ENCODE results near the gene CCL13. TPM values are rescaled to one million over a fixed set of nuclear protein-coding genes. Genes with fewer than 3 reads are reported as not detected.

The CCL13 gene
- total RNA-seq, 1 donor from 2014 or later = not detected

- intact Hi-C loops (cut with micrococcal nuclease) = no loop called here
- ChIA-PET POLR2A (no interaction called here), CTCF (no interaction called here)
- ATAC-seq (ENCODE audit: low read depth) = no peak
- no peaks in the 10 kb centered on the region for H3K27me3 Mint-ChIP-seq
- no peak for TF ChIP-seq CTCF (IDR thresholded peaks at IDR 0.05)
- peaks cover 44% of the 10 kb centered on the region for H3K4me1 Mint-ChIP-seq
- no peak overlapping the region for H3K4me3 Mint-ChIP-seq
- no peak for DNase-seq
- no peak overlapping the region for H3K27ac Mint-ChIP-seq
- H3K9me3 Mint-ChIP-seq = no peaks in the 10 kb centered on the region
- no peaks in the 10 kb centered on the region for H3K36me3 Mint-ChIP-seq (ENCODE audit: low read depth)
Observed at GRCh38 chr17:34374457-34374856, 18.2 kb downstream of the CCL13 start.

GRCh38 chr17:34375426-34375997 lies 19.2 kb downstream of the CCL13 start:
- H3K4me1 Mint-ChIP-seq = peaks cover 44% of the 10 kb centered on the region
- H3K27ac Mint-ChIP-seq = no peak overlapping the region
- TF ChIP-seq CTCF (IDR thresholded peaks at IDR 0.05) = no peak
- intact Hi-C loops (cut with micrococcal nuclease) = no loop called here
- DNase-seq (no peak), ATAC-seq (ENCODE audit: low read depth) (no peak)
- H3K27me3 Mint-ChIP-seq = no peaks in the 10 kb centered on the region
- ChIA-PET POLR2A (interaction anchor here (0.7 kb wide), 1 partner anchor 47 kb away, joined by 3 read pairs; no protein-coding TSS in a partner anchor), CTCF (no interaction called here)
- H3K36me3 Mint-ChIP-seq (ENCODE audit: low read depth) = no peaks in the 10 kb centered on the region
- H3K9me3 Mint-ChIP-seq = no peaks in the 10 kb centered on the region
- H3K4me3 Mint-ChIP-seq = no peak overlapping the region

GRCh38 chr17:34377078-34377823 lies 21.0 kb downstream of the CCL13 start:
- H3K9me3 Mint-ChIP-seq = no peaks in the 10 kb centered on the region
- POLR2A ChIA-PET = interaction anchor here (0.7 to 1.3 kb wide), 3 partner anchors 10 to 33 kb away, joined by 3 to 4 read pairs (median 4); no protein-coding TSS in a partner anchor
- CTCF ChIA-PET = interaction anchor here (0.8 to 2.6 kb wide), 4 partner anchors 14 to 177 kb away, joined by 3 to 15 read pairs (median 6); no protein-coding TSS in a partner anchor
- H3K27ac Mint-ChIP-seq = peak overlapping the region; percentile 67
- TF ChIP-seq CTCF (IDR thresholded peaks at IDR 0.05) = no peak
- peaks cover 42% of the 10 kb centered on the region for H3K4me1 Mint-ChIP-seq
- ATAC-seq (ENCODE audit: low read depth) (no peak), DNase-seq (no peak)
- no peaks in the 10 kb centered on the region for H3K27me3 Mint-ChIP-seq
- H3K4me3 Mint-ChIP-seq = no peak overlapping the region
- no peaks in the 10 kb centered on the region for H3K36me3 Mint-ChIP-seq (ENCODE audit: low read depth)
- intact Hi-C loops (cut with micrococcal nuclease) = no loop called here

DNA sequence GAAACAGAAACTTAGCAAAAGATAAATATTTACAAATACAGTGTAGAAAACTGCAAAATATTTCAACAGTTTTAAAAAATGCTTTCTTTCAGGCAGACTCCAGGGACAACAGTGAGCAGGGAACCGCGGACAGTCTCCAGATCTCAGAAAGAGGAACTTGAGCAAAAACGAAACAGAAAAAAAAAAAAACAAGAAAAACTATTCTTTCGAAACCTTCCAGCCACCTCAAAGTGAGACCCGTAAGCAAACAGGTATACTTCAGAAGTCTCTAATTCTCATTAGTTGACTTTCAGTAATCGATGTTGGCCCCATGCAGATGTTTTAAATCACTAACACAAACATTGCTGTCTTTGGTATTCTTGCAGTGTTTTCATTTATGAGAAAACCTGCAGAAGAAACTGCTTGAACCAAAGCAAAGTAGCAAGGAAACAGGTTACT lies 22.4 kb downstream of the CCL13 start:
- H3K36me3 Mint-ChIP-seq (ENCODE audit: low read depth) = no peaks in the 10 kb centered on the region
- POLR2A ChIA-PET = no interaction called here
- peak overlapping the region; percentile 53 for H3K4me3 Mint-ChIP-seq
- ATAC-seq (ENCODE audit: low read depth) = peak; percentile 79
- intact Hi-C loops (cut with micrococcal nuclease) = no loop called here
- DNase-seq = no peak
- peak overlapping the region; percentile 76 for H3K27ac Mint-ChIP-seq
- TF ChIP-seq CTCF (IDR thresholded peaks at IDR 0.05) = no peak
- CTCF ChIA-PET = interaction anchor here (1.6 to 2.6 kb wide), 3 partner anchors 12 to 42 kb away, joined by 3 to 15 read pairs (median 8); no protein-coding TSS in a partner anchor
- H3K9me3 Mint-ChIP-seq = no peaks in the 10 kb centered on the region
- peaks cover 55% of the 10 kb centered on the region for H3K4me1 Mint-ChIP-seq
- H3K27me3 Mint-ChIP-seq = no peaks in the 10 kb centered on the region

GRCh38 chr17:34379868-34380267 lies 23.6 kb downstream of the CCL13 start:
- CTCF ChIA-PET = no interaction called here
- Mint-ChIP-seq H3K27me3 (no peaks in the 10 kb centered on the region), H3K4me1 (peaks cover 55% of the 10 kb centered on the region), H3K36me3 (ENCODE audit: low read depth) (no peaks in the 10 kb centered on the region), H3K9me3 (no peaks in the 10 kb centered on the region), H3K27ac (no peak overlapping the region), H3K4me3 (no peak overlapping the region)
- ATAC-seq (ENCODE audit: low read depth) (no peak), DNase-seq (no peak)
- intact Hi-C loops (cut with micrococcal nuclease) = no loop called here
- no peak for TF ChIP-seq CTCF (IDR thresholded peaks at IDR 0.05)
- POLR2A ChIA-PET = no interaction called here
